GM12801 (cell line): ENCODE results near the gene MTHFR.

Experiments used
- CTCF ChIP-seq: IDR thresholded peaks from one replicate; pipeline ENCODE4 v1.5.1; 2011; ENCODE audit warnings: control low read depth; ENCODE audit not compliant: insufficient read length; ENCODE audit errors: extremely low read depth

Gene MTHFR

GRCh38 chr1:11790880-11791715 is 14.7 kb downstream of the MTHFR start:
- TF ChIP-seq CTCF, result no peak

GRCh38 chr1:11790101-11790879 is 15.5 kb downstream of the MTHFR start:
- no peak for TF ChIP-seq CTCF

GRCh38 chr1:11789126-11790067 is 16.4 kb downstream of the MTHFR start:
- no peak for TF ChIP-seq CTCF

- TF ChIP-seq CTCF, result no peak
Observed at GRCh38 chr1:11788549-11789053, 17.2 kb downstream of the MTHFR start.

GRCh38 chr1:11787804-11788436 is 17.8 kb downstream of the MTHFR start:
- TF ChIP-seq CTCF, result no peak

- no peak for TF ChIP-seq CTCF
Observed at GRCh38 chr1:11787251-11787803, 18.4 kb downstream of the MTHFR start.
